ENCODE results near the gene BRCA2.

The BRCA2 gene

GRCh38 chr13:32315238-32316027, at the start of gene BRCA2, which contains the start of gene ZAR1L:
Gene BRCA2, plus strand, starts transcription at chr13:32315508. Its CDS starts 953 bp downstream, at chr13:32316461.
Gene ZAR1L, minus strand, starts transcription at chr13:32315363. Its CDS starts 3,438 bp downstream, at chr13:32311925.
- DNase-seq (ENCODE audit: low spot score), result peak; percentile 64

GRCh38 chr13:32265726-32266125, 49.6 kb upstream of the BRCA2 start:
- DNase-seq (ENCODE audit: low spot score), result peak; percentile 68

- peak; percentile 67 for DNase-seq (ENCODE audit: low spot score)
Measured at GRCh38 chr13:32266130-32266529, 49.2 kb upstream of the BRCA2 start.

- no peak for DNase-seq (ENCODE audit: low spot score)
Measured at GRCh38 chr13:32267836-32268439, 47.4 kb upstream of the BRCA2 start.

- DNase-seq (ENCODE audit: low spot score), result no peak
Measured at GRCh38 chr13:32272021-32272683, 43.2 kb upstream of the BRCA2 start.

GRCh38 chr13:32277839-32278238, 37.5 kb upstream of the BRCA2 start:
- DNase-seq (ENCODE audit: low spot score), result no peak

- no peak for DNase-seq (ENCODE audit: low spot score)
Measured at GRCh38 chr13:32278426-32278825, 36.9 kb upstream of the BRCA2 start.

GRCh38 chr13:32281096-32281495, 34.2 kb upstream of the BRCA2 start:
- DNase-seq (ENCODE audit: low spot score), result no peak

GRCh38 chr13:32282096-32282711, 33.1 kb upstream of the BRCA2 start:
- DNase-seq (ENCODE audit: low spot score), result no peak

- DNase-seq (ENCODE audit: low spot score), result peak; percentile 87
Measured at GRCh38 chr13:32284927-32285632, 30.2 kb upstream of the BRCA2 start.

GRCh38 chr13:32285633-32285965, 29.7 kb upstream of the BRCA2 start:
- DNase-seq (ENCODE audit: low spot score), result no peak

- DNase-seq (ENCODE audit: low spot score), result no peak
Measured at GRCh38 chr13:32297206-32297605, 18.1 kb upstream of the BRCA2 start.

GRCh38 chr13:32298695-32299094, 16.6 kb upstream of the BRCA2 start:
- no peak for DNase-seq (ENCODE audit: low spot score)

GRCh38 chr13:32299893-32300292, 15.4 kb upstream of the BRCA2 start:
- DNase-seq (ENCODE audit: low spot score), result no peak

- DNase-seq (ENCODE audit: low spot score), result no peak
Measured at GRCh38 chr13:32300406-32300805, 14.9 kb upstream of the BRCA2 start.

- no peak for DNase-seq (ENCODE audit: low spot score)
Measured at GRCh38 chr13:32300920-32301319, 14.4 kb upstream of the BRCA2 start.

GRCh38 chr13:32302461-32302860, 12.8 kb upstream of the BRCA2 start:
- no peak for DNase-seq (ENCODE audit: low spot score)

GRCh38 chr13:32305646-32306045, 9.7 kb upstream of the BRCA2 start:
- no peak for DNase-seq (ENCODE audit: low spot score)

- DNase-seq (ENCODE audit: low spot score), result no peak
Measured at GRCh38 chr13:32309312-32310133, 5.8 kb upstream of the BRCA2 start.

- DNase-seq (ENCODE audit: low spot score), result peak; percentile 28
Measured at GRCh38 chr13:32310134-32310706, 5.1 kb upstream of the BRCA2 start.
